Measurements from ENCODE around the gene DOCK6.
A peak's percentile ranks its signal among the peaks of the same experiment; 100 is the strongest.

Gene DOCK6

GRCh38 chr19:11261971-11262839 is at the start of gene DOCK6:
DOCK6 (minus strand) TSS chr19:11262524; CDS start chr19:11262440, 84 bp downstream.
- peak; percentile 50 for DNase-seq

- no peak for DNase-seq
These were observed 44.0 kb upstream of the DOCK6 start for GRCh38 chr19:11306337-11306736.

- DNase-seq = no peak
These were observed 42.6 kb upstream of the DOCK6 start for GRCh38 chr19:11304936-11305335.

- DNase-seq = no peak
These were observed 38.4 kb upstream of the DOCK6 start for GRCh38 chr19:11300811-11301120.

DNA sequence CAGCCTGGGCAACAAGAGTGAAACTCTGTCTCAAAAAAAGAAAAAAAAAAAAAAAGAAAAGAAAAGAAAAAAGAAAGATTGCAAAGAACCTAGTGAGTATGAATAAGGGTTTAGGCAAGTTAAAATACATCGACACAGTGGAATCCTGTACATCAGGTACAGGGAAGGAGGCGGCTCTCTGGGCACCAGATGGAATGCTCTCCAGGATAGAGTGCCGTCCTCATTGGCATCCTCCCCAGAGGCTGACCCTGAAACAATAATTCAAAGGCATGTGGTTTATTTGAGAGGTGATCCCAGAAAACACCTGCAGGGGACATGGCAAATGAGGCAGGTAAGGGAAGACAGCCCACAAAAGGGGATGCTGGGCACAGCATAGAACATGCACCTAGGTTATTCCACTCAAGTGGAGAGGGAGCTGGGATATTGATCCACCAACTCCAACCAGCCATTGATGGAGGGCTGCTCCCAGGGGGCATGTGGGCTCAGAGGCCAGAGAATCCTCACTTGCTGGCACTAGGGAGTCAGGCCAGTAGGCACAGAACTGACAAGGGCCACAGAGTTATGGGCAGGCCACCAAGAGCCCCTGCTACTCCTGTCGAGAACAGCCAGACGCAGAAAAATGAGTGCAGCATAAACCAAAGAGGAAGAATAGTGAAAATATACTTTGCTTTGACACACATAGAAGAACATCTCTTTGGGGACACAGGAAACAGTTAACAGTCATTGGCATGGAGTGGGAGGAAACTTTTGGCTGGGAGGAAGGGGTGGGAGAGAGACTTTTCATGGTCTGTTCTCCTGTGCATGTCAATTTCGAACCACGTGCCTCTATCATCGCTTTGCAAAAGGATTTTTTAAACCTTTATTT is 37.9 kb upstream of the DOCK6 start:
- no peak for DNase-seq

GRCh38 chr19:11296264-11296663 is 33.9 kb upstream of the DOCK6 start:
- DNase-seq = no peak

- DNase-seq = no peak
These were observed 33.4 kb upstream of the DOCK6 start, which contains the start of gene TSPAN16 for GRCh38 chr19:11295665-11296245. TSPAN16 (plus strand) TSS chr19:11296160; CDS start chr19:11296298, 138 bp downstream.

- no peak for DNase-seq
These were observed 32.9 kb upstream of the DOCK6 start for GRCh38 chr19:11295180-11295579.

GRCh38 chr19:11293433-11294389 is 31.4 kb upstream of the DOCK6 start:
- DNase-seq = peak; percentile 92

DNA sequence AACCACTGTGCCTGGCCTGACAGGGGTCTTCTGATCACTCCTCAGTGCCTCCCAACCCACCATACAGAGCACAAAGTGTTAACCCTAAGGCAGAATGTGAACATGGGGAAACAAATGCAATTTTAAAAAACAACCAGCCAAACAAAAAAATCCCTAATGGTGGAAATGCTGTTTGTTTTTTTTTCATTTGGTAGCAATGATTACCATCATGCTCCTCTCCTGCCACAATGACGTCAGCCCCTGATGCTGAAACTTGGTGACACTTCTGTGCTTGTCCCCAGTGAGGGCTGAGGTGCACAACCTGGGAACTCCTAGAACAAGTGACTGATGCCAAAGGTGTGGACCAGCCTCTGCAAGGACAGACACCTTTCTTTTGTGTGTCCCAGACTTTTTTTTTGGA is 29.7 kb upstream of the DOCK6 start:
- DNase-seq = no peak

DNA sequence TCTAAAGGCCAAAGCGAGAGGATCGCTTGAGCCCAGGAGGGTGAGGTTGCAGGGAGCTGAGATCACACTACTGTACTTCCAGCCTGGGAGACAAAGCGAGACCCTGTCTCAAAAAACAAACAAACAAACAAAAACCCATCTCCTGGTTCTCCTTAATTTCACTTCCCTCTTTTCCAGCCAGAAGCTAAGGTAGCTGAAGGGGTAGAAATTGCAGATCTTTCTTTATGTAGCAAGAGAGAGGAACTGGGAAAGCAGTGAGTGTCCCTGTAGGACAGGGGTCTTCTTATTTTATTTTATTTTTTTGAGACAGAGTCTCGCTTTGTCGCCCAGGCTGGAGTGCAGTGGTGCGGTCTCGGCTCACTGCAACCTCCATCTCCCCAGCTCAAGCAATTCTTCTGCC is 29.1 kb upstream of the DOCK6 start:
- no peak for DNase-seq

DNA sequence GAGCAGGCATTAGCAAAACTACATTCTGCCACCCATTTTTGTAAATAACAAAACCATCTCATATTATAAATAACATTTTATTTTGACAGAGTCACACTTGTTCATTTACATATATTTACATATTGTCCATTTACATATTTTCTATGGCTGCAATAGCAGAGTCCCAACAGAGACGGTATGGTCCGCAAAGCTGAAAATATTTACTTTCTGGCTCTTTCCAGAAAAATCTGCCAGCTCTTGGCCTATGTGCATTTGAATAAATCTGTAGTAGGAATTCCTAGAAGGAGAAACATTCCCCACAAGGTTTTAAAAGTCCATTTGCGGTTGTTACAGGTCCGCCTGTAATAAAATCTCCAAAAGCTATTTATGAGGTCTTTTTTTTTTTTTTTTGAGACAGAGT is 27.9 kb upstream of the DOCK6 start:
- DNase-seq = no peak

GRCh38 chr19:11288349-11288748 is 26.0 kb upstream of the DOCK6 start:
- no peak for DNase-seq

DNA sequence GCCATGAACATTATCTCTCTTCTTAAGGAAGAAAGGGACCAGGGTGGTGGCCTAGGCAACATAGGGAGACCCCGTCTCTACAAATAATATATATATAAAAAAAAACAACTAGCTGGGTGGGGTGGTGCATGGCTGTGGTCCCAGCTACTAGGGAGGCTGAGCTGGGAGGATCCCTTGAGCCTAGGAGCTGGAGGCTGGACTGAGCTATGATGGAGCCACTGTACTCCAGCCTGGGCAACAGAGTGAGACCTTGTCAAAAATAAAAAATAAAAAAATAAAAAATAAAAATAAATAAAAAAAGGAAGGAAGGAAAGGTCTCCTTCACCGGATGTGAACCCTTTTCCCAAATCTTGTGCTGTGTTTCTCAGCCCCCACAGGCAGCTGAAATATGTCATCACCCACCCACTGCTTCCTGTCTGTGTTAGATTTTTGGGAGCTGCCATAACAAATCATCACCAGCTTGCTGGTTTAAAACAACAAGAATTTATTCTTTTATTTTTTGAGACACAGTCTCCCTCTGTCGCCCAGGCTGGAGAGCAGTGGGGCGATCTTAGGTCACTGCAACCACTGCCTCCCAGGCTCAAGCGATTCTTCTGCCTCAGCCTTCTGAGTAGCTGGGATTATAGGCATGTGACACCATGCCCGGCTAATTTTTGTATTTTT is 24.1 kb upstream of the DOCK6 start:
- DNase-seq = no peak

- DNase-seq = no peak
These were observed 22.2 kb upstream of the DOCK6 start for GRCh38 chr19:11284515-11284914.

GRCh38 chr19:11281356-11282049 is 19.2 kb upstream of the DOCK6 start:
- no peak for DNase-seq

DNA sequence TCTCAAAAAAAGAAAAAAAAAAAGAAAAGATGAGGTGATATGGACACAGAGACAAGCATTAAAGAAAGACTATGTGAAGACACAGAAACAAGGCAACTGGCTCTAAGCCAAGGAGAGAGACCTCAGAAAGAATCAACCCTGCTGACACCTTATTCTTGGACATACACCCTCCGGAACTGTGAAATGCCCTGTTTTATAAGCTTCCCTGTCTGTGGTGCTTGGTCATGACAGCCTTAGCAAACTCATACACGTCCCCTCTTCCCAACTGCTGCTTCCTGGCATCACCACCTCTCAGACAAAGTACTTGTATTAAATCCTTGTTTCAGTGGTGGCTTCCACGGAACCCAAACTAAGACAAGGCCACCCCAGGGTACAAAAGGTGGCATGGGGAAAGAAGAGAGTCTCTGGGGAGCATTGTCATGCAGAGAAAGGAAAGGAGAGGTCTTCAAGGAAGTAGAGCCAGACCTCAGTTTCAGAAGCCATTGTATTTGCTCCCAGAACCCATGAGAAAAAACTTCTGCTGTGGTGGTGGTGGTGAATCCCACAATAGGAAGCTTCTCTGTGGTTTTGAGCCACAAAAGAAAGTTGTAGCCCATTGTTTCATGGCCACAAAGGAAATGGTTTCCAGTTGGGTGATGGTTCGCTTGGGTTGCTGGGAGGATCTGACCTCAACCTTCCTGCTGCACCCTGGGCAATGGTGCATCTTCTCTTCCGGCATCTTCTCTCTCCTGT is 17.3 kb upstream of the DOCK6 start:
- peak; percentile 31 for DNase-seq

- DNase-seq = no peak
These were observed 16.3 kb upstream of the DOCK6 start for GRCh38 chr19:11278670-11279069.

- no peak for DNase-seq
These were observed 12.3 kb upstream of the DOCK6 start for GRCh38 chr19:11274533-11275086.

DNA sequence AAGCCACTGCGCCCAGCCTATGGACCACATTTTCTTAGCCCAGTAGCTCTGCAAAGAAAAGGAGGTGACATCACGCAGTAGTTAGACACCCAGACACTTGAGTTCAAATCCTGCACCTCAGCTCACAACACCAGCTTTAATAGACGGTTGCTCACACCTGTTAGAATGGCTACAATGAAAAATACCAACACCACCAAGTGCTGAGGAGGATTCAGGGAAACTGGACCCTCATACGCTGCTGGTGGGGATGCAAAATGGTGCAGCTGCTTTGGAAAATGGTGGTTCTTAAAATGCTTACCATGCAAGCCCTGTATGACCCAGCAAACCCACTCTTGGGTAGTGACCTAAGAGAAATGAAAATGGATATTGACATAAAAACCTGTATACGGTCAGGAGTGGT is 11.7 kb upstream of the DOCK6 start:
- DNase-seq = no peak
